ENCODE results near the gene MACROD2.

MACROD2 gene

GRCh38 chr20:13995086-13995665 lies at the start of gene MACROD2:
TSS of gene MACROD2 (plus strand) at chr20:13995516.
- ATAC-seq: peak; percentile 99
- TF ChIP-seq ZFP30 (CRISPR knock-in tag; IDR thresholded peaks at IDR 0.05) (no peak), ZNF8 (CRISPR knock-in tag; IDR thresholded peaks at IDR 0.05) (no peak), TOX (CRISPR knock-in tag; IDR thresholded peaks at IDR 0.05; ENCODE audit: borderline replicate concordance) (no peak), ISL1 (CRISPR knock-in tag; IDR thresholded peaks at IDR 0.05) (no peak), ESRRG (CRISPR knock-in tag; IDR thresholded peaks at IDR 0.05) (no peak), ARNTL (CRISPR knock-in tag; IDR thresholded peaks at IDR 0.05; ENCODE audit: borderline replicate concordance, low read depth) (no peak), TCF4 (CRISPR knock-in tag; IDR thresholded peaks at IDR 0.05; ENCODE audit: borderline replicate concordance) (no peak), ZNF70 (CRISPR knock-in tag; IDR thresholded peaks at IDR 0.05) (no peak), GLIS3 (CRISPR knock-in tag; IDR thresholded peaks at IDR 0.05) (no peak), BACH2 (CRISPR knock-in tag; IDR thresholded peaks at IDR 0.05; ENCODE audit: borderline replicate concordance) (no peak), ZFP3 (CRISPR knock-in tag; IDR thresholded peaks at IDR 0.05) (no peak), CREB5 (CRISPR knock-in tag; IDR thresholded peaks at IDR 0.05; ENCODE audit: low read depth) (no peak), OSR1 (CRISPR knock-in tag; IDR thresholded peaks at IDR 0.05) (no peak), SNAI2 (CRISPR knock-in tag; IDR thresholded peaks at IDR 0.05) (no peak), CSDC2 (CRISPR knock-in tag; IDR thresholded peaks at IDR 0.05) (no peak)
- TF ChIP-seq, protein P1, sequence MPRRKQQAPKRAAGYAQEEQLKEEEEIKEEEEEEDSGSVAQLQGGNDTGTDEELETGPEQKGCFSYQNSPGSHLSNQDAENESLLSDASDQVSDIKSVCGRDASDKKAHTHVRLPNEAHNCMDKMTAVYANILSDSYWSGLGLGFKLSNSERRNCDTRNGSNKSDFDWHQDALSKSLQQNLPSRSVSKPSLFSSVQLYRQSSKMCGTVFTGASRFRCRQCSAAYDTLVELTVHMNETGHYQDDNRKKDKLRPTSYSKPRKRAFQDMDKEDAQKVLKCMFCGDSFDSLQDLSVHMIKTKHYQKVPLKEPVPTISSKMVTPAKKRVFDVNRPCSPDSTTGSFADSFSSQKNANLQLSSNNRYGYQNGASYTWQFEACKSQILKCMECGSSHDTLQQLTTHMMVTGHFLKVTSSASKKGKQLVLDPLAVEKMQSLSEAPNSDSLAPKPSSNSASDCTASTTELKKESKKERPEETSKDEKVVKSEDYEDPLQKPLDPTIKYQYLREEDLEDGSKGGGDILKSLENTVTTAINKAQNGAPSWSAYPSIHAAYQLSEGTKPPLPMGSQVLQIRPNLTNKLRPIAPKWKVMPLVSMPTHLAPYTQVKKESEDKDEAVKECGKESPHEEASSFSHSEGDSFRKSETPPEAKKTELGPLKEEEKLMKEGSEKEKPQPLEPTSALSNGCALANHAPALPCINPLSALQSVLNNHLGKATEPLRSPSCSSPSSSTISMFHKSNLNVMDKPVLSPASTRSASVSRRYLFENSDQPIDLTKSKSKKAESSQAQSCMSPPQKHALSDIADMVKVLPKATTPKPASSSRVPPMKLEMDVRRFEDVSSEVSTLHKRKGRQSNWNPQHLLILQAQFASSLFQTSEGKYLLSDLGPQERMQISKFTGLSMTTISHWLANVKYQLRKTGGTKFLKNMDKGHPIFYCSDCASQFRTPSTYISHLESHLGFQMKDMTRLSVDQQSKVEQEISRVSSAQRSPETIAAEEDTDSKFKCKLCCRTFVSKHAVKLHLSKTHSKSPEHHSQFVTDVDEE (CRISPR knock-in tag; IDR thresholded peaks at IDR 0.05): no peak
- TF ChIP-seq, protein P2, sequence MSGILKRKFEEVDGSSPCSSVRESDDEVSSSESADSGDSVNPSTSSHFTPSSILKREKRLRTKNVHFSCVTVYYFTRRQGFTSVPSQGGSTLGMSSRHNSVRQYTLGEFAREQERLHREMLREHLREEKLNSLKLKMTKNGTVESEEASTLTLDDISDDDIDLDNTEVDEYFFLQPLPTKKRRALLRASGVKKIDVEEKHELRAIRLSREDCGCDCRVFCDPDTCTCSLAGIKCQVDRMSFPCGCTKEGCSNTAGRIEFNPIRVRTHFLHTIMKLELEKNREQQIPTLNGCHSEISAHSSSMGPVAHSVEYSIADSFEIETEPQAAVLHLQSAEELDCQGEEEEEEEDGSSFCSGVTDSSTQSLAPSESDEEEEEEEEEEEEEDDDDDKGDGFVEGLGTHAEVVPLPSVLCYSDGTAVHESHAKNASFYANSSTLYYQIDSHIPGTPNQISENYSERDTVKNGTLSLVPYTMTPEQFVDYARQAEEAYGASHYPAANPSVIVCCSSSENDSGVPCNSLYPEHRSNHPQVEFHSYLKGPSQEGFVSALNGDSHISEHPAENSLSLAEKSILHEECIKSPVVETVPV (CRISPR knock-in tag; IDR thresholded peaks at IDR 0.05): no peak
- TF ChIP-seq, protein P3, sequence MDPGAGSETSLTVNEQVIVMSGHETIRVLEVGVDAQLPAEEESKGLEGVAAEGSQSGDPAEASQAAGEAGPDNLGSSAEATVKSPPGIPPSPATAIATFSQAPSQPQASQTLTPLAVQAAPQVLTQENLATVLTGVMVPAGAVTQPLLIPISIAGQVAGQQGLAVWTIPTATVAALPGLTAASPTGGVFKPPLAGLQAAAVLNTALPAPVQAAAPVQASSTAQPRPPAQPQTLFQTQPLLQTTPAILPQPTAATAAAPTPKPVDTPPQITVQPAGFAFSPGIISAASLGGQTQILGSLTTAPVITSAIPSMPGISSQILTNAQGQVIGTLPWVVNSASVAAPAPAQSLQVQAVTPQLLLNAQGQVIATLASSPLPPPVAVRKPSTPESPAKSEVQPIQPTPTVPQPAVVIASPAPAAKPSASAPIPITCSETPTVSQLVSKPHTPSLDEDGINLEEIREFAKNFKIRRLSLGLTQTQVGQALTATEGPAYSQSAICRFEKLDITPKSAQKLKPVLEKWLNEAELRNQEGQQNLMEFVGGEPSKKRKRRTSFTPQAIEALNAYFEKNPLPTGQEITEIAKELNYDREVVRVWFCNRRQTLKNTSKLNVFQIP (CRISPR knock-in tag; IDR thresholded peaks at IDR 0.05; ENCODE audit: borderline replicate concordance, low read depth): no peak

DNA sequence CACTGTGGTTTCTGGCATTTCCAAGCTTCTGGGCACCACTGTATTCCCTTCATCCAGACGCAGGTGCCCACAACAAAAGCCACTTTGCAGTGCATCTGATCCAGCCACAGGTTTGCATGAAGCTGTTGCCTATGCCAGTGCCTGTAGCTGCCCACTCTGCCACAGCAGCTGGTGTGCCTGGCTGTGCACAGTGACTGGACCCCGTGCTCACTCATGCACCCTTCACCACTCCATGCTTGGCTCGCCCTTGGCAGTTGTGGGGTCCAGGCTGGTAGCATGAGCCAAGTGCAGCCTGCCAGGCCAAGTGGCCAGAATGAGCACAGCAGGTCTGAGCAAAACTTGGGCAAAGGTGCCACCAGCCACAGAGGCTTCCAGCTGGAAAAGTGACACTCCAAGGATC lies 47.6 kb upstream of the MACROD2 start:
- TF ChIP-seq RARB (CRISPR knock-in tag; IDR thresholded peaks at IDR 0.05) (no peak), PPARA (CRISPR knock-in tag; IDR thresholded peaks at IDR 0.05; ENCODE audit: borderline replicate concordance) (no peak), ZC3H10 (CRISPR knock-in tag; IDR thresholded peaks at IDR 0.05) (no peak), SNAI2 (CRISPR knock-in tag; IDR thresholded peaks at IDR 0.05) (no peak), GLIS3 (CRISPR knock-in tag; IDR thresholded peaks at IDR 0.05) (no peak), ZNF70 (CRISPR knock-in tag; IDR thresholded peaks at IDR 0.05) (no peak), ARNTL (CRISPR knock-in tag; IDR thresholded peaks at IDR 0.05; ENCODE audit: borderline replicate concordance, low read depth) (no peak), ZNF8 (CRISPR knock-in tag; IDR thresholded peaks at IDR 0.05) (no peak)
- TF ChIP-seq, protein P4, sequence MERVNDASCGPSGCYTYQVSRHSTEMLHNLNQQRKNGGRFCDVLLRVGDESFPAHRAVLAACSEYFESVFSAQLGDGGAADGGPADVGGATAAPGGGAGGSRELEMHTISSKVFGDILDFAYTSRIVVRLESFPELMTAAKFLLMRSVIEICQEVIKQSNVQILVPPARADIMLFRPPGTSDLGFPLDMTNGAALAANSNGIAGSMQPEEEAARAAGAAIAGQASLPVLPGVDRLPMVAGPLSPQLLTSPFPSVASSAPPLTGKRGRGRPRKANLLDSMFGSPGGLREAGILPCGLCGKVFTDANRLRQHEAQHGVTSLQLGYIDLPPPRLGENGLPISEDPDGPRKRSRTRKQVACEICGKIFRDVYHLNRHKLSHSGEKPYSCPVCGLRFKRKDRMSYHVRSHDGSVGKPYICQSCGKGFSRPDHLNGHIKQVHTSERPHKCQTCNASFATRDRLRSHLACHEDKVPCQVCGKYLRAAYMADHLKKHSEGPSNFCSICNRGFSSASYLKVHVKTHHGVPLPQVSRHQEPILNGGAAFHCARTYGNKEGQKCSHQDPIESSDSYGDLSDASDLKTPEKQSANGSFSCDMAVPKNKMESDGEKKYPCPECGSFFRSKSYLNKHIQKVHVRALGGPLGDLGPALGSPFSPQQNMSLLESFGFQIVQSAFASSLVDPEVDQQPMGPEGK (CRISPR knock-in tag; IDR thresholded peaks at IDR 0.05; ENCODE audit: borderline replicate concordance): no peak
- no peak for ATAC-seq

- ATAC-seq: no peak
- TF ChIP-seq ZNF70 (CRISPR knock-in tag; IDR thresholded peaks at IDR 0.05): no peak
- TF ChIP-seq BACH2 (CRISPR knock-in tag; IDR thresholded peaks at IDR 0.05; ENCODE audit: borderline replicate concordance): no peak
- no peak for TF ChIP-seq CREB5 (CRISPR knock-in tag; IDR thresholded peaks at IDR 0.05; ENCODE audit: low read depth)
- TF ChIP-seq ZFP3 (CRISPR knock-in tag; IDR thresholded peaks at IDR 0.05): no peak
- no peak for TF ChIP-seq GLIS3 (CRISPR knock-in tag; IDR thresholded peaks at IDR 0.05)
- TF ChIP-seq, protein P4 (CRISPR knock-in tag; IDR thresholded peaks at IDR 0.05; ENCODE audit: borderline replicate concordance): no peak
- no peak for TF ChIP-seq SNAI2 (CRISPR knock-in tag; IDR thresholded peaks at IDR 0.05)
- no peak for TF ChIP-seq PPARA (CRISPR knock-in tag; IDR thresholded peaks at IDR 0.05; ENCODE audit: borderline replicate concordance)
- no peak for TF ChIP-seq ISL1 (CRISPR knock-in tag; IDR thresholded peaks at IDR 0.05)
- TF ChIP-seq, protein P2 (CRISPR knock-in tag; IDR thresholded peaks at IDR 0.05): no peak
- no peak for TF ChIP-seq ARNTL (CRISPR knock-in tag; IDR thresholded peaks at IDR 0.05; ENCODE audit: borderline replicate concordance, low read depth)
- TF ChIP-seq RARB (CRISPR knock-in tag; IDR thresholded peaks at IDR 0.05): no peak
- no peak for TF ChIP-seq TCF4 (CRISPR knock-in tag; IDR thresholded peaks at IDR 0.05; ENCODE audit: borderline replicate concordance)
- no peak for TF ChIP-seq ESRRG (CRISPR knock-in tag; IDR thresholded peaks at IDR 0.05)
These were observed 42.1 kb upstream of the MACROD2 start for GRCh38 chr20:13953227-13953626.
